ENCODE data around the gene ADGRD1.
"Not testable (repeated sequence)": the region's sequence is repeated elsewhere in the genome, so short reads cannot be mapped to it uniquely, and the experiment has no call there.

The ADGRD1 gene

DNA sequence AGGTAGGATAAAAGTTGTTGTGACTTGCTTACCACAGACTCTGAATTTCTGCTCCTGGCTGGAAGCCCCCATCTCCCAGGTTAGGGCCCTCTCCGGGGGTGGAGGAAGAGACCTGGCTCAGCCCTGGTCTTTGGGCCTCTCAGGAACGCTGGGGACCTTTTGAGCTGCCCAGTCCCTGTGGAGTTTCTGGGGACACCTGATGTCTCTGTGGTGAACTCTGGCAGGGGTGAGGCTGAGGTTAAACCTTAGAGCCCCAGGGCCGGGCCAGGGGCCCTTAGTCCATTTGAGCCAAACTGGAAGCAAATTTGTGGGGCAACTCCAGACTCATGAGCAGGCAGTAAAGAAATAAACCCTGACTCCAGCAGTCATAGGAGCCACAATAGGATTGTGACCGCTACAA lies 112.1 kb downstream of the ADGRD1 start:
- H3K27ac Mint-ChIP-seq: no peak overlapping the region
- no peaks in the 10 kb centered on the region for H3K36me3 Mint-ChIP-seq (ENCODE audit: low read depth)
- peaks cover 9% of the 10 kb centered on the region for H3K4me1 Mint-ChIP-seq
- TF ChIP-seq, protein P1, sequence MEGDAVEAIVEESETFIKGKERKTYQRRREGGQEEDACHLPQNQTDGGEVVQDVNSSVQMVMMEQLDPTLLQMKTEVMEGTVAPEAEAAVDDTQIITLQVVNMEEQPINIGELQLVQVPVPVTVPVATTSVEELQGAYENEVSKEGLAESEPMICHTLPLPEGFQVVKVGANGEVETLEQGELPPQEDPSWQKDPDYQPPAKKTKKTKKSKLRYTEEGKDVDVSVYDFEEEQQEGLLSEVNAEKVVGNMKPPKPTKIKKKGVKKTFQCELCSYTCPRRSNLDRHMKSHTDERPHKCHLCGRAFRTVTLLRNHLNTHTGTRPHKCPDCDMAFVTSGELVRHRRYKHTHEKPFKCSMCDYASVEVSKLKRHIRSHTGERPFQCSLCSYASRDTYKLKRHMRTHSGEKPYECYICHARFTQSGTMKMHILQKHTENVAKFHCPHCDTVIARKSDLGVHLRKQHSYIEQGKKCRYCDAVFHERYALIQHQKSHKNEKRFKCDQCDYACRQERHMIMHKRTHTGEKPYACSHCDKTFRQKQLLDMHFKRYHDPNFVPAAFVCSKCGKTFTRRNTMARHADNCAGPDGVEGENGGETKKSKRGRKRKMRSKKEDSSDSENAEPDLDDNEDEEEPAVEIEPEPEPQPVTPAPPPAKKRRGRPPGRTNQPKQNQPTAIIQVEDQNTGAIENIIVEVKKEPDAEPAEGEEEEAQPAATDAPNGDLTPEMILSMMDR (IDR thresholded peaks at IDR 0.05): no peak
- no peak for DNase-seq
- no peaks in the 10 kb centered on the region for H3K9me3 Mint-ChIP-seq
- peaks cover 12% of the 10 kb centered on the region for H3K27me3 Mint-ChIP-seq (ENCODE audit: low read depth, poor library complexity)
- H3K4me3 Mint-ChIP-seq: no peak overlapping the region

- H3K4me1 Mint-ChIP-seq: peaks cover 7% of the 10 kb centered on the region
- peaks cover 12% of the 10 kb centered on the region for H3K27me3 Mint-ChIP-seq (ENCODE audit: low read depth, poor library complexity)
- H3K27ac Mint-ChIP-seq: no peak overlapping the region
- H3K9me3 Mint-ChIP-seq: no peaks in the 10 kb centered on the region
- no peak for DNase-seq
- TF ChIP-seq, protein P1 (IDR thresholded peaks at IDR 0.05): no peak
- H3K36me3 Mint-ChIP-seq (ENCODE audit: low read depth): no peaks in the 10 kb centered on the region
- no peak overlapping the region for H3K4me3 Mint-ChIP-seq
Observed at GRCh38 chr12:131066207-131066885, 112.6 kb downstream of the ADGRD1 start.

- Mint-ChIP-seq H3K27me3 (ENCODE audit: low read depth, poor library complexity) (peaks cover 9% of the 10 kb centered on the region), H3K36me3 (ENCODE audit: low read depth) (no peaks in the 10 kb centered on the region), H3K27ac (no peak overlapping the region), H3K4me1 (peaks cover 5% of the 10 kb centered on the region), H3K4me3 (no peak overlapping the region), H3K9me3 (no peaks in the 10 kb centered on the region)
- no peak for DNase-seq
- TF ChIP-seq, protein P1 (IDR thresholded peaks at IDR 0.05): no peak
Observed at GRCh38 chr12:131066886-131067490, 113.3 kb downstream of the ADGRD1 start.

GRCh38 chr12:131067981-131068851 lies 114.5 kb downstream of the ADGRD1 start:
- H3K4me1 Mint-ChIP-seq: peaks cover 5% of the 10 kb centered on the region
- H3K36me3 Mint-ChIP-seq (ENCODE audit: low read depth): no peaks in the 10 kb centered on the region
- H3K27ac Mint-ChIP-seq: no peak overlapping the region
- H3K9me3 Mint-ChIP-seq: peaks cover 7% of the 10 kb centered on the region
- no peak for DNase-seq
- H3K27me3 Mint-ChIP-seq (ENCODE audit: low read depth, poor library complexity): peaks cover 16% of the 10 kb centered on the region
- TF ChIP-seq, protein P1 (IDR thresholded peaks at IDR 0.05): no peak
- H3K4me3 Mint-ChIP-seq: no peak overlapping the region

- not testable (repeated sequence) for DNase-seq; H3K27ac Mint-ChIP-seq; H3K4me3 Mint-ChIP-seq; H3K36me3 Mint-ChIP-seq (ENCODE audit: low read depth); H3K4me1 Mint-ChIP-seq
- H3K9me3 Mint-ChIP-seq: peaks cover 16% of the 10 kb centered on the region
- H3K27me3 Mint-ChIP-seq (ENCODE audit: low read depth, poor library complexity): peaks cover 15% of the 10 kb centered on the region
Observed at GRCh38 chr12:131068926-131069720, 115.4 kb downstream of the ADGRD1 start.

DNA sequence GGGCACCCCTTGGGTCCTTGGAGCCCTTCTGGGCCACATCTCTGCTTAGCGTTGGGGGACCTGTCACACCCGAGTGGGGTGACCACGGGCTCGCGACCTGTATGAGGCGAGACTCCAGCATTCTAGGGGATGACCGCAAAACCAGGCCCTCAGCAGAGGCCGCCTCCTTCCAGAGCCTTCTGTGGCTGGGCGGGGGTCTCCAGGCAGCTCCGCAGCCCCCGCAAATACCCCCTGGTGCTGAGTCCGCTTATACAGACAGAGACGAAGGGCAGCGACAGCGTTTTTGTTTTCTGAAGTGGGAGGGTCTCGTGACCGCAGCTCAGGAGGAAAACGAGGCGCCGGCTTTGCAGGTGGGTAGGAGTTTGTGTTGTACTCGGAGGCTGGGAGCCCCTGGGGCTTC lies 116.4 kb downstream of the ADGRD1 start:
- not testable (repeated sequence) for H3K36me3 Mint-ChIP-seq (ENCODE audit: low read depth); H3K4me1 Mint-ChIP-seq; H3K27ac Mint-ChIP-seq; DNase-seq; H3K4me3 Mint-ChIP-seq
- H3K9me3 Mint-ChIP-seq: peaks cover 16% of the 10 kb centered on the region
- peaks cover 13% of the 10 kb centered on the region for H3K27me3 Mint-ChIP-seq (ENCODE audit: low read depth, poor library complexity)

- H3K27ac Mint-ChIP-seq; H3K36me3 Mint-ChIP-seq (ENCODE audit: low read depth); DNase-seq; H3K4me3 Mint-ChIP-seq: not testable (repeated sequence)
- H3K27me3 Mint-ChIP-seq (ENCODE audit: low read depth, poor library complexity): peaks cover 13% of the 10 kb centered on the region
- peaks cover 16% of the 10 kb centered on the region for H3K9me3 Mint-ChIP-seq
- peaks cover 10% of the 10 kb centered on the region for H3K4me1 Mint-ChIP-seq
Observed at GRCh38 chr12:131070668-131071067, 117.0 kb downstream of the ADGRD1 start.

DNA sequence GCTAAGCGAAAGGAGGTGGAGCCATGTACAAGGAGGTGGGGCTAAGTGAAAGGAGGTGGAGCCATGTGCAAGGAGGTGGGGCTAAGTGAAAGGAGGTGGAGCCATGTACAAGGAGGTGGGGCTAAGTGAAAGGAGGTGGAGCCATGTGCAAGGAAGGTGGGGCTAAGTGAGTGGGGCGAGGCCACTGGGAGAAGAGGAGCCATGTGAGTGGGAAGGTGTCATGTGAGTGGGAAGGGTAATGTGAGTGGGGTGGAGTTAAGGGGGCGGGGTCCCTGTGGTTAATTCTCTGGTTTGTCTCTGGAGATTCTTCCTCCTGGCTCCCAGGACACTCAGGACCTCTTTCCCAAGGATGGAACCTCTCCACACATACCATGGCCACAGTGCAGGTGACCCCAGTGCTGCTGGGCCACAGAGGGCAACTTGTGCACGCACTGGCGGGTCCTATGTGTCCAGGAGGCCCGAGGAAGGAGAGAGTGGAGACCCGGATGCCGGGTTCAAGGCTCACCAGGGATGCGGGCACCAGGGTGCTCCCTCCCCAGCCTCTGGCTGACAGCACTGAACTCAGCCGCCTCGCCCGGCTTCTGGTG lies 117.6 kb downstream of the ADGRD1 start:
- H3K4me3 Mint-ChIP-seq; H3K36me3 Mint-ChIP-seq (ENCODE audit: low read depth); DNase-seq; H3K27ac Mint-ChIP-seq: not testable (repeated sequence)
- peaks cover 10% of the 10 kb centered on the region for H3K4me1 Mint-ChIP-seq
- peaks cover 13% of the 10 kb centered on the region for H3K27me3 Mint-ChIP-seq (ENCODE audit: low read depth, poor library complexity)
- H3K9me3 Mint-ChIP-seq: peaks cover 16% of the 10 kb centered on the region

DNA sequence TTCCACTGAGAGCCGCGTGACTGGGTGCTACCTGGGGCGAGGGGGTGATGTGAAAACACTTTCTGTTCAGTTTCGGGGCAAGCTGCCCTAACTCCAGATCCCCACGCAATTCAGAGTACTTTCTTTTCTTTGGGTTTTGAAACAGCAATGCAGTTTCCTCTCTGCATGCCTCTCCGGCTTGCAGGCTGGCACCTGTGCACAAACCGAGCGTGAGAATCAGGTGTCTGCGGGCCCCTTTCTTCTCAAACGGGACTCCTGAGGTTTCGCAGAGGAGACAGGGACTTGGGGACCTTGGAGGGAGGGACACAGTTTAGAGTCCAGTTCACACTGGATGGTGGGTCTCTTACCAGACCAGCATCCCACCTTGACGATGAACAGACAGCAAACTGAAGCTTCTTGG lies 118.2 kb downstream of the ADGRD1 start:
- Mint-ChIP-seq H3K4me1 (peaks cover 10% of the 10 kb centered on the region), H3K27me3 (ENCODE audit: low read depth, poor library complexity) (peaks cover 13% of the 10 kb centered on the region), H3K9me3 (peaks cover 16% of the 10 kb centered on the region)
- not testable (repeated sequence) for H3K27ac Mint-ChIP-seq; DNase-seq; H3K36me3 Mint-ChIP-seq (ENCODE audit: low read depth); H3K4me3 Mint-ChIP-seq

Data from nephron progenitor cell (in vitro differentiated cells).